Measurements from ENCODE around the gene CPE.

DNA sequence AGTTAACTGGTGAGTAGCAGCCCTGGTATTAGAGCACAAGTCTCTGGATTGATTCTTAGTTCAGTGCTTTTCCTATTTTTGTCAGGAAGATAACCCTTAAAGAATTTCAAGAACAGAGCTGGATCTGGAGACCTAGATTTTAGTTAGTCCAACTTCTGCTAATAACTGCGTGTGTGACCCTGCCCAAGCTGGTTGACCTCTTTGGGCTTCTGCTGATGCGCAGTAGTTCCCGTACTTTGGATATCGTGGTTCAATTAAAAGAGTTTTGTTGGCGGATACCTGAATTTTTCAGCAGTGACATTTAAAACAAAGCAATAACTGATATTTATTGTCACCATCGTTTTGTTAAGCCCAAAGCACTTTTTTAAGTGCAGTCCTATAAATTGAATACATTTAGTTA, 42.1 kb upstream of the CPE start:
- TF ChIP-seq, protein P1, sequence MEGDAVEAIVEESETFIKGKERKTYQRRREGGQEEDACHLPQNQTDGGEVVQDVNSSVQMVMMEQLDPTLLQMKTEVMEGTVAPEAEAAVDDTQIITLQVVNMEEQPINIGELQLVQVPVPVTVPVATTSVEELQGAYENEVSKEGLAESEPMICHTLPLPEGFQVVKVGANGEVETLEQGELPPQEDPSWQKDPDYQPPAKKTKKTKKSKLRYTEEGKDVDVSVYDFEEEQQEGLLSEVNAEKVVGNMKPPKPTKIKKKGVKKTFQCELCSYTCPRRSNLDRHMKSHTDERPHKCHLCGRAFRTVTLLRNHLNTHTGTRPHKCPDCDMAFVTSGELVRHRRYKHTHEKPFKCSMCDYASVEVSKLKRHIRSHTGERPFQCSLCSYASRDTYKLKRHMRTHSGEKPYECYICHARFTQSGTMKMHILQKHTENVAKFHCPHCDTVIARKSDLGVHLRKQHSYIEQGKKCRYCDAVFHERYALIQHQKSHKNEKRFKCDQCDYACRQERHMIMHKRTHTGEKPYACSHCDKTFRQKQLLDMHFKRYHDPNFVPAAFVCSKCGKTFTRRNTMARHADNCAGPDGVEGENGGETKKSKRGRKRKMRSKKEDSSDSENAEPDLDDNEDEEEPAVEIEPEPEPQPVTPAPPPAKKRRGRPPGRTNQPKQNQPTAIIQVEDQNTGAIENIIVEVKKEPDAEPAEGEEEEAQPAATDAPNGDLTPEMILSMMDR (IDR thresholded peaks at IDR 0.05) = no peak
- no peak for TF ChIP-seq POLR2AphosphoS5 (IDR thresholded peaks at IDR 0.05; ENCODE audit: low read depth, low read length)
- TF ChIP-seq SIN3A (IDR thresholded peaks at IDR 0.05; ENCODE audit: borderline replicate concordance, insufficient read depth, low read depth, low read length) = no peak
- no peak for TF ChIP-seq TCF7L2 (IDR thresholded peaks at IDR 0.05; ENCODE audit: low read depth, low read length)
- TF ChIP-seq, protein P2, sequence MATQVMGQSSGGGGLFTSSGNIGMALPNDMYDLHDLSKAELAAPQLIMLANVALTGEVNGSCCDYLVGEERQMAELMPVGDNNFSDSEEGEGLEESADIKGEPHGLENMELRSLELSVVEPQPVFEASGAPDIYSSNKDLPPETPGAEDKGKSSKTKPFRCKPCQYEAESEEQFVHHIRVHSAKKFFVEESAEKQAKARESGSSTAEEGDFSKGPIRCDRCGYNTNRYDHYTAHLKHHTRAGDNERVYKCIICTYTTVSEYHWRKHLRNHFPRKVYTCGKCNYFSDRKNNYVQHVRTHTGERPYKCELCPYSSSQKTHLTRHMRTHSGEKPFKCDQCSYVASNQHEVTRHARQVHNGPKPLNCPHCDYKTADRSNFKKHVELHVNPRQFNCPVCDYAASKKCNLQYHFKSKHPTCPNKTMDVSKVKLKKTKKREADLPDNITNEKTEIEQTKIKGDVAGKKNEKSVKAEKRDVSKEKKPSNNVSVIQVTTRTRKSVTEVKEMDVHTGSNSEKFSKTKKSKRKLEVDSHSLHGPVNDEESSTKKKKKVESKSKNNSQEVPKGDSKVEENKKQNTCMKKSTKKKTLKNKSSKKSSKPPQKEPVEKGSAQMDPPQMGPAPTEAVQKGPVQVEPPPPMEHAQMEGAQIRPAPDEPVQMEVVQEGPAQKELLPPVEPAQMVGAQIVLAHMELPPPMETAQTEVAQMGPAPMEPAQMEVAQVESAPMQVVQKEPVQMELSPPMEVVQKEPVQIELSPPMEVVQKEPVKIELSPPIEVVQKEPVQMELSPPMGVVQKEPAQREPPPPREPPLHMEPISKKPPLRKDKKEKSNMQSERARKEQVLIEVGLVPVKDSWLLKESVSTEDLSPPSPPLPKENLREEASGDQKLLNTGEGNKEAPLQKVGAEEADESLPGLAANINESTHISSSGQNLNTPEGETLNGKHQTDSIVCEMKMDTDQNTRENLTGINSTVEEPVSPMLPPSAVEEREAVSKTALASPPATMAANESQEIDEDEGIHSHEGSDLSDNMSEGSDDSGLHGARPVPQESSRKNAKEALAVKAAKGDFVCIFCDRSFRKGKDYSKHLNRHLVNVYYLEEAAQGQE (IDR thresholded peaks at IDR 0.05; ENCODE audit: insufficient read depth in 1 of 2, low read depth in 2 of 2, low read length in 1 of 2) = no peak

Data from Panc1 (cell line).